Measurements from ENCODE around the gene HMGCR. TPM values are rescaled to one million over a fixed set of nuclear protein-coding genes. Genes with fewer than 3 reads are reported as not detected.

Gene HMGCR
- total and polyA plus RNA-seq, 12 donors, result 7.0 to 793 (median 59.5) TPM

DNA sequence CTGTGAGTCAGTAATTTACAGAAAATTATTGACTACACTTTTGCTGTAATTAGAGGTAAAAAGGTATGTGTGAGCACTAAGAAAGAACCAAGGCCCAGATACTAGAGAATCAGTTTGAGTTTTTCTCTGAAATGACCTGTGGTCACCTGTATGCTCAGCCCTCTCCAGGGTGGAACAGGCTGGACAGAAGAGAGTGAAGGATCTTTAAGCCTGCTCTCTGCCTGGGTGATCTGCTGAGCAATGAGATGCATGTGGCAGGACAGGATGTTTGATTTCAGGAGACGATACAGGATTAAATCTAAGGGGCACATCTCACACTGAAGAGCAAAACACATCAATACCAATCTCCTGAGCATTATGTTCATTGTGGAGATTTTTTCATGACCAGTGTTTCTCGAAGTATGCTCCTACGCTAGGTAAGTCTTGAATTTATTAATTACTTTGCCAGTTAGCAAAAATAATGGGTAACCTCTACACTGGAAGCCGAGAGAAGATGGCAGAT lies 25.5 kb downstream of the HMGCR start:
- no peak overlapping the region for H3K4me3 ChIP-seq
- no peak overlapping the region for H3K27ac ChIP-seq
- H3K27me3 ChIP-seq, result no peaks in the 10 kb centered on the region
- peaks cover 0 to 39% of the 10 kb centered on the region in 2 donors for H3K36me3 ChIP-seq (replicated peaks in 1 of 2)
- TF ChIP-seq, protein P1, sequence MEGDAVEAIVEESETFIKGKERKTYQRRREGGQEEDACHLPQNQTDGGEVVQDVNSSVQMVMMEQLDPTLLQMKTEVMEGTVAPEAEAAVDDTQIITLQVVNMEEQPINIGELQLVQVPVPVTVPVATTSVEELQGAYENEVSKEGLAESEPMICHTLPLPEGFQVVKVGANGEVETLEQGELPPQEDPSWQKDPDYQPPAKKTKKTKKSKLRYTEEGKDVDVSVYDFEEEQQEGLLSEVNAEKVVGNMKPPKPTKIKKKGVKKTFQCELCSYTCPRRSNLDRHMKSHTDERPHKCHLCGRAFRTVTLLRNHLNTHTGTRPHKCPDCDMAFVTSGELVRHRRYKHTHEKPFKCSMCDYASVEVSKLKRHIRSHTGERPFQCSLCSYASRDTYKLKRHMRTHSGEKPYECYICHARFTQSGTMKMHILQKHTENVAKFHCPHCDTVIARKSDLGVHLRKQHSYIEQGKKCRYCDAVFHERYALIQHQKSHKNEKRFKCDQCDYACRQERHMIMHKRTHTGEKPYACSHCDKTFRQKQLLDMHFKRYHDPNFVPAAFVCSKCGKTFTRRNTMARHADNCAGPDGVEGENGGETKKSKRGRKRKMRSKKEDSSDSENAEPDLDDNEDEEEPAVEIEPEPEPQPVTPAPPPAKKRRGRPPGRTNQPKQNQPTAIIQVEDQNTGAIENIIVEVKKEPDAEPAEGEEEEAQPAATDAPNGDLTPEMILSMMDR (IDR thresholded peaks at IDR 0.05), result no peak
- no peak for TF ChIP-seq POLR2A (IDR thresholded peaks at IDR 0.05)
- no peaks in the 10 kb centered on the region for H3K4me1 ChIP-seq (replicated peaks in 1 of 2)
- intact Hi-C loops (cut with DNase I), result no loop called here
- 90 to 98% (median 94%) methylated on average over 4 of the region's 4 CpGs for WGBS, 4 donors
- H3K9me3 ChIP-seq (replicated peaks in 1 of 3), result no peaks in the 10 kb centered on the region
- no peak for DNase-seq

DNA sequence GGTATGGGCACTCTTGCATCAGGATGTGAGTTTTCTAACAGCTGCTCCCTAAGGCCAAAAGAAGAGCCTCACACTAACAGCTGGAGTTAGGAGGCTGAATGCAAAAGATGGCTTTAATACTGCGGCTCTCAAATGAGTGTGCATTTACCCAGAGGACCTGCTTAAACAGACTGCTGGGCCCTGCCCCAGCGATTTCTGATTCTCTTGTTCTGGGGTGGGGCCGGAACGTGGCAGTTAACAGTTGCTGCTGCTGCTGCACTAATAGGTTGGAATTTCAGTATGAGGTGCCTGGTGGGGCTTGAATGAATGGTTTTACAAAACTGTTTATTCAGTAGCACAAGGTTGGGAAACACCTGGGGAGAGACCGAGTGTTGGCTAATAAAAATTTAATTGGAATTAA lies 26.1 kb downstream of the HMGCR start:
- Histone ChIP-seq H3K27ac (no peak overlapping the region), H3K4me1 (replicated peaks in 1 of 2) (no peaks in the 10 kb centered on the region), H3K9me3 (replicated peaks in 1 of 3) (no peaks in the 10 kb centered on the region), H3K4me3 (no peak overlapping the region), H3K27me3 (no peaks in the 10 kb centered on the region), H3K36me3 (replicated peaks in 1 of 2) (peaks cover 0 to 33% of the 10 kb centered on the region in 2 donors)
- WGBS, 4 donors, result 76 to 90% (median 84%) methylated on average over 5 of the region's 5 CpGs
- DNase-seq, result no peak
- intact Hi-C loops (cut with DNase I), result no loop called here
- TF ChIP-seq, protein P1 (IDR thresholded peaks at IDR 0.05), result no peak
- no peak for TF ChIP-seq POLR2A (IDR thresholded peaks at IDR 0.05)

DNA sequence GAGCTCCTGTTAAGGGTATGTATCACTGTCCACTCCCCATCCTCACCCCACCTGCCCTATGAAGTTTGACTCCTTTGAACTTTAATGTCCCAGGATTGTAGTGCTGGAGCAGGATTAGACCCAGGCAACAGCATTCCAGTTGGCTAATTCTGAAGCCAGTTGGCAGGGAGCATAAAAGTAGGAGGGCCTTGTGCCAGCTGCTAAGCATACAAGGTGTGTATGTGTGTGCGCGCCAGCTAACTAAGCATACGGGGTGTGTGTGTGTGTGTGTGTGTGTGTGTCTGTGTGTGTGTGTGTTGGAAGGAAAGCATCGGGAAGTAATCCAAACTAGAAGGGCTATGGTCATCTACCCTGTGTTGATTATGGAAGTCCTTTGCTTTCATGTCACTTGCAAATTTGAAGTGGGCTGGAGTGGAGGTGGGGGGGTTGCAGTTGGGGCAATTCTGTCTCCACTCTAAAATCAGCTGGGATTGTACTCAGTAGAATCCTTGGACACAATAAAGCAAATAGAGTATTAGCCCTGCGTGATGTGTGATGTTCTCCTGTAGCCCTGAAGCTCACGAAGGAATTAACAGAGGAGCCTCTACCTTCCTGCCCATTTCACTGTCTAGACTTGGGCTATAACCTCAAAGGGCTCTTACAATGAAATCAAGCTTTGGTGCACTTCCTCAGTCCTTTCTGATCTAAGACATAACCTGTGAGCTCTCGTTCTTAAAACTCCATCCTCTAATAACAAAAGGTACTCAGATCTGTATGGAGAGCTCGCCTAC lies 26.9 kb downstream of the HMGCR start:
- no peak for DNase-seq
- Histone ChIP-seq H3K27ac (no peak overlapping the region), H3K4me1 (replicated peaks in 1 of 2) (no peaks in the 10 kb centered on the region), H3K27me3 (no peaks in the 10 kb centered on the region), H3K9me3 (replicated peaks in 1 of 3) (no peaks in the 10 kb centered on the region), H3K4me3 (no peak overlapping the region), H3K36me3 (replicated peaks in 1 of 2) (peaks cover 0 to 25% of the 10 kb centered on the region in 2 donors)
- TF ChIP-seq POLR2A (IDR thresholded peaks at IDR 0.05), result no peak
- TF ChIP-seq, protein P1 (IDR thresholded peaks at IDR 0.05), result no peak
- intact Hi-C loops (cut with DNase I), result no loop called here
- 82 to 84% (median 84%) methylated on average over 8 of the region's 8 CpGs for WGBS, 4 donors

DNA sequence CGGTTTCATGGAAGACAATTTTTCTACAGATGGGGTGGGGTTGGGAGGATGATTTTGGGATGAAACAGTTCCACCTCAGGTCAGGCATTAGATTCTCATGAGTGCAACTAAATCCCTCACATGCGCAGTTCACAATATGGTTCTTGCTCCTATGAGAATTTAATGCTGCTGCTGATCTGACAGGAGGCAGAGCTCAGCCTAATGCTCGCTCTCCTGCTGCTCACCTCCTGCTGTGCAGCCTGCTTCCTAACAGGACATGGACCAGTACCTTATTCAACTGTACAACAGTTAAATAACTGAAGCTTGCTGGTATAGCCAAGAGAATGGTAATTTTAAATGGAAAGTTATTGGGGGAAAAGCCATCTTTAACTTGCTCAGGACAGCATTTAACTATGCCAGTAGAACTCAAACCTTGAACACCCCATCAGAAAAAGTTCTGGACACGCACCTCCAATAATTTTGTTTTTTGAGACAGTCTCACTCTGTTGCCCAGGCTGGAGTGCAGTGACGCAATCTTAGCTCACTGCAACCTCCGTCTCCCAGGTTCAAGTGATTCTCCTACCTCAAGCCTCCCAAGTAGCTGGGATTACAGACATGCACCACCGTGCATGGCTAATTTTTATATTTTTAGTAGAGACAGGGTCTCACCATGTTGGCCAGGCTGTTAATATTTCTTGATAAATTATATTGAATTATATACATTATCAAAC lies 27.7 kb downstream of the HMGCR start:
- intact Hi-C loops (cut with DNase I), result no loop called here
- Histone ChIP-seq H3K9me3 (replicated peaks in 1 of 3) (no peaks in the 10 kb centered on the region), H3K27me3 (no peaks in the 10 kb centered on the region), H3K4me3 (no peak overlapping the region), H3K36me3 (replicated peaks in 1 of 2) (peaks cover 0 to 17% of the 10 kb centered on the region in 2 donors), H3K27ac (no peak overlapping the region), H3K4me1 (replicated peaks in 1 of 2) (no peaks in the 10 kb centered on the region)
- WGBS, 4 donors, result 82 to 89% (median 86%) methylated on average over 7 of the region's 7 CpGs
- no peak for DNase-seq
- TF ChIP-seq, protein P1 (IDR thresholded peaks at IDR 0.05), result no peak
- no peak for TF ChIP-seq POLR2A (IDR thresholded peaks at IDR 0.05)

Measured in adrenal gland (tissue), 12 donors.